Measurements from ENCODE around the gene PIP5KL1.

The PIP5KL1 gene

DNA sequence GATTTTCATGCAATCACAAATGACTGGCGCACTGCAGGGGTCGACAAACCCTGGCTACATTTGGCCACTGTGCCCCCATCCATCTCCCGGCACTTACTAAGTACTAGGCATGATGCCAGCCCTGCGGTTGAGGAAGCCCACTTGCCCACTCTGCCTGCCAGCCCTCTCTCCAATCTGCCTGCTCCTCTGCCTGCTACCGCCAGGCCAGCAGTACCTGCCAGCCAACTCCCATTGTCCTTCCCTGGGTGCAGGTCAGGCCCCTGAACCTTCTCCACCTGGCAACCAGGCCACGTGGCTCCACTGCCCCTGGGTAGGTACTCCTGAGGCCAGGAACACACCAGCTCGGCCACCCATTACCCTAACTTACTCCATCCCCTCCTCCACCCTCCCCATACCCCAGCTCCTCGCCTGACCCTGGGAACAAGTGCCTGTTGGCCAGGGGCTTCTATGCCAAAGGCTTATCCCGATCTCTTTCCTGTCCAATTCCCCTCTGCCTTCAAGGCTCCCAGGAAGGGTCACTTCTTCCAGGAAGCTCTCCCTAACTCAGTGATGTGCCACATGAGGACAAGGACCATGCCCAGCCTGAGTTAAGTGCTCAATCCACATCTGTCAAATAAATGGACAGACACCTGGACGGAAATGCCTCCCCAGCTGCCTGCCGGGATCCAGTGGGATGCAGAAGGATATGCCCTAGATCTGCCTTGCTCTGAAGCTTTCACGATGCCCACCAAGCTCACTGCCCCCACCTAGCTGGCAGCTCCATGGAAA, 43.6 kb upstream of the PIP5KL1 start:
- peak overlapping the region; percentile 83 for H3K27ac ChIP-seq (ENCODE audit: low read depth, low read length)
- no peaks in the 10 kb centered on the region for H3K9me3 ChIP-seq (ENCODE audit: control insufficient read depth, insufficient read depth, low read length)
- H3F3A ChIP-seq (ENCODE audit: control insufficient read depth, insufficient read depth), result peaks cover 10% of the 10 kb centered on the region
- no peaks in the 10 kb centered on the region for H3K27me3 ChIP-seq (ENCODE audit: control insufficient read depth, low read length)
- peaks cover 93% of the 10 kb centered on the region for H3K36me3 ChIP-seq (ENCODE audit: control insufficient read depth, low read length)
- peaks cover 88% of the 10 kb centered on the region for H3K4me1 ChIP-seq (ENCODE audit: control insufficient read depth, low read length)
- H3K79me2 ChIP-seq (ENCODE audit: control insufficient read depth, low read length), result peaks cover 100% of the 10 kb centered on the region
- peak overlapping the region; percentile 92 for H3K4me2 ChIP-seq (ENCODE audit: low read length)
- peaks cover 69% of the 10 kb centered on the region for H4K20me1 ChIP-seq (ENCODE audit: control insufficient read depth, insufficient read depth, low read depth, low read length)
- TF ChIP-seq, protein P1, sequence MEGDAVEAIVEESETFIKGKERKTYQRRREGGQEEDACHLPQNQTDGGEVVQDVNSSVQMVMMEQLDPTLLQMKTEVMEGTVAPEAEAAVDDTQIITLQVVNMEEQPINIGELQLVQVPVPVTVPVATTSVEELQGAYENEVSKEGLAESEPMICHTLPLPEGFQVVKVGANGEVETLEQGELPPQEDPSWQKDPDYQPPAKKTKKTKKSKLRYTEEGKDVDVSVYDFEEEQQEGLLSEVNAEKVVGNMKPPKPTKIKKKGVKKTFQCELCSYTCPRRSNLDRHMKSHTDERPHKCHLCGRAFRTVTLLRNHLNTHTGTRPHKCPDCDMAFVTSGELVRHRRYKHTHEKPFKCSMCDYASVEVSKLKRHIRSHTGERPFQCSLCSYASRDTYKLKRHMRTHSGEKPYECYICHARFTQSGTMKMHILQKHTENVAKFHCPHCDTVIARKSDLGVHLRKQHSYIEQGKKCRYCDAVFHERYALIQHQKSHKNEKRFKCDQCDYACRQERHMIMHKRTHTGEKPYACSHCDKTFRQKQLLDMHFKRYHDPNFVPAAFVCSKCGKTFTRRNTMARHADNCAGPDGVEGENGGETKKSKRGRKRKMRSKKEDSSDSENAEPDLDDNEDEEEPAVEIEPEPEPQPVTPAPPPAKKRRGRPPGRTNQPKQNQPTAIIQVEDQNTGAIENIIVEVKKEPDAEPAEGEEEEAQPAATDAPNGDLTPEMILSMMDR (IDR thresholded peaks at IDR 0.05; ENCODE audit: low read depth, low read length, poor library complexity, severe bottlenecking), result no peak
- TF ChIP-seq EZH2phosphoT487 (IDR thresholded peaks at IDR 0.05; ENCODE audit: borderline replicate concordance, low read length), result no peak
- no peaks in the 10 kb centered on the region for H3K9me2 ChIP-seq (replicated peaks; ENCODE audit: control insufficient read depth, low read length)
- peak overlapping the region; percentile 95 for H3K4me3 ChIP-seq (ENCODE audit: low read length)

- no peaks in the 10 kb centered on the region for H3K9me3 ChIP-seq (ENCODE audit: control insufficient read depth, insufficient read depth, low read length)
- H3K27ac ChIP-seq (ENCODE audit: low read depth, low read length), result peak overlapping the region; percentile 83
- H4K20me1 ChIP-seq (ENCODE audit: control insufficient read depth, insufficient read depth, low read depth, low read length), result peaks cover 77% of the 10 kb centered on the region
- no peaks in the 10 kb centered on the region for H3K27me3 ChIP-seq (ENCODE audit: control insufficient read depth, low read length)
- peak overlapping the region; percentile 92 for H3K4me2 ChIP-seq (ENCODE audit: low read length)
- peaks cover 10% of the 10 kb centered on the region for H3F3A ChIP-seq (ENCODE audit: control insufficient read depth, insufficient read depth)
- TF ChIP-seq, protein P1 (IDR thresholded peaks at IDR 0.05; ENCODE audit: low read depth, low read length, poor library complexity, severe bottlenecking), result no peak
- TF ChIP-seq EZH2phosphoT487 (IDR thresholded peaks at IDR 0.05; ENCODE audit: borderline replicate concordance, low read length), result no peak
- H3K36me3 ChIP-seq (ENCODE audit: control insufficient read depth, low read length), result peaks cover 93% of the 10 kb centered on the region
- peak overlapping the region; percentile 95 for H3K4me3 ChIP-seq (ENCODE audit: low read length)
- peaks cover 100% of the 10 kb centered on the region for H3K79me2 ChIP-seq (ENCODE audit: control insufficient read depth, low read length)
- H3K9me2 ChIP-seq (replicated peaks; ENCODE audit: control insufficient read depth, low read length), result no peaks in the 10 kb centered on the region
- H3K4me1 ChIP-seq (ENCODE audit: control insufficient read depth, low read length), result peaks cover 96% of the 10 kb centered on the region
Measured at GRCh38 chr9:127973169-127974000, 42.8 kb upstream of the PIP5KL1 start.

DNA sequence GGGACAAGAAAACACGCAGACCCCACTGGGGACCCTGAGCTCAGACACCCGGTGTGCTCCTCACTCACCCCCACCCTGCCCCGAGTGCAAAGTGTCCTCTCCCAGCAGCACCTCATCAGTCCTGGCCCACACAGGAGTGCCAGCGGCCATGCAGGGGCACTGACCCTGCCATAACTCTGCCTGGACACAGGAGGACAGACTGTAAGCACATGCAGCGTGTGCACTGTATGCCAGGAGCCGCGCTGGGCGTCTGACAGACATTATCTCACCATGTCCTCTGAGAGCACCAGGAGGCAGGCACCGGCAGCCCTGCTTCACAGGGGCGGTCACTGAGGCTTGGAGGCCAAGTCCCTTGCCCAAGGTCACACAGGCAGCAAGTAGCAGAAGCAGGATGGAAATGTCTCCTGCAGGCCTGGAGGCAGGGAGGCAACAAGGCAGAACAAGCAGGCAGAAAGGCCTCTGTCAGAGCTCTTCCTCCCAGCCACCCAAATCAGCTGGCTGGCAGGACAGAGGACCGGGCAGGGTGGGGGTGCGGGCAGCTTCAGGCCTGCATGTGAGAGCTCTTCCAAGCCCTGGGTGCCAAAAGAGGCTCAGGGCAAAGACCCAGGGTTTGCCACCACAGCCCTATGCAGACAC, 41.8 kb upstream of the PIP5KL1 start:
- Histone ChIP-seq H3K4me3 (ENCODE audit: low read length) (peak overlapping the region; percentile 95), H4K20me1 (ENCODE audit: control insufficient read depth, insufficient read depth, low read depth, low read length) (peaks cover 74% of the 10 kb centered on the region), H3K36me3 (ENCODE audit: control insufficient read depth, low read length) (peaks cover 86% of the 10 kb centered on the region), H3K27me3 (ENCODE audit: control insufficient read depth, low read length) (no peaks in the 10 kb centered on the region), H3K4me1 (ENCODE audit: control insufficient read depth, low read length) (peaks cover 100% of the 10 kb centered on the region), H3K9me3 (ENCODE audit: control insufficient read depth, insufficient read depth, low read length) (no peaks in the 10 kb centered on the region), H3K9me2 (replicated peaks; ENCODE audit: control insufficient read depth, low read length) (no peaks in the 10 kb centered on the region), H3K79me2 (ENCODE audit: control insufficient read depth, low read length) (peaks cover 100% of the 10 kb centered on the region), H3K27ac (ENCODE audit: low read depth, low read length) (peak overlapping the region; percentile 83), H3K4me2 (ENCODE audit: low read length) (peak overlapping the region; percentile 92), H3F3A (ENCODE audit: control insufficient read depth, insufficient read depth) (peaks cover 10% of the 10 kb centered on the region)
- TF ChIP-seq, protein P1 (IDR thresholded peaks at IDR 0.05; ENCODE audit: low read depth, low read length, poor library complexity, severe bottlenecking), result no peak
- no peak for TF ChIP-seq EZH2phosphoT487 (IDR thresholded peaks at IDR 0.05; ENCODE audit: borderline replicate concordance, low read length)
